Measurements from ENCODE around the gene SLC22A14.

DNA sequence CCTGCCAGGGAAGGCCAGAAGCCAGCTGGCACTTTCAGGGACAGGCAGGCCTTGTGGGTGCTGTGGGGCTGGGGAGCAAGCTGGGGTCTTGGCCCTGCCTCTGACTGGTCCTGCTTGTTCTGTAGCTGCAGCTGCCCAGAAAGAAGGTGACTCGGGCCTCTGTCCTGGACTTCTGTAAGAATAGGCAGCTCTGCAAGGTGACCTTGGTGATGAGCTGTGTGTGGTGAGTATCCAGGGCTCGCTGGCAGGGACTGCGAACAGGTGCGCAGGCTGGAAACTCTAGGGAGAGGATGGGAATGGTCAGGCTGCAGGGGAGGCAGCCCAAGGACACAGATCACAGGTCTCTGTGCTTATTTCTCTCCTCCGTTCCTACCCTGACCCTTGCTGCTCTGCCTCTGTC lies 31.2 kb downstream of the SLC22A14 start:
- TF ChIP-seq, protein P1, sequence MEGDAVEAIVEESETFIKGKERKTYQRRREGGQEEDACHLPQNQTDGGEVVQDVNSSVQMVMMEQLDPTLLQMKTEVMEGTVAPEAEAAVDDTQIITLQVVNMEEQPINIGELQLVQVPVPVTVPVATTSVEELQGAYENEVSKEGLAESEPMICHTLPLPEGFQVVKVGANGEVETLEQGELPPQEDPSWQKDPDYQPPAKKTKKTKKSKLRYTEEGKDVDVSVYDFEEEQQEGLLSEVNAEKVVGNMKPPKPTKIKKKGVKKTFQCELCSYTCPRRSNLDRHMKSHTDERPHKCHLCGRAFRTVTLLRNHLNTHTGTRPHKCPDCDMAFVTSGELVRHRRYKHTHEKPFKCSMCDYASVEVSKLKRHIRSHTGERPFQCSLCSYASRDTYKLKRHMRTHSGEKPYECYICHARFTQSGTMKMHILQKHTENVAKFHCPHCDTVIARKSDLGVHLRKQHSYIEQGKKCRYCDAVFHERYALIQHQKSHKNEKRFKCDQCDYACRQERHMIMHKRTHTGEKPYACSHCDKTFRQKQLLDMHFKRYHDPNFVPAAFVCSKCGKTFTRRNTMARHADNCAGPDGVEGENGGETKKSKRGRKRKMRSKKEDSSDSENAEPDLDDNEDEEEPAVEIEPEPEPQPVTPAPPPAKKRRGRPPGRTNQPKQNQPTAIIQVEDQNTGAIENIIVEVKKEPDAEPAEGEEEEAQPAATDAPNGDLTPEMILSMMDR (IDR thresholded peaks at IDR 0.05) = no peak
- no peak for TF ChIP-seq POLR2A (IDR thresholded peaks at IDR 0.05)
